ENCODE results near the gene CHURC1.

GRCh38 chr14:64930085-64930843, 16.0 kb downstream of the CHURC1 start:
- no peak for TF ChIP-seq CTCF (IDR thresholded peaks at IDR 0.05)
- no peak for TF ChIP-seq POLR2A (IDR thresholded peaks at IDR 0.05)
